GM18951 (cell line): Measurements from ENCODE around the gene TGFBR2.

Experiments used
- POLR2A ChIP-seq: IDR thresholded peaks from 4 replicates; pipeline ENCODE4 v1.6.1; 2011; ENCODE audit warnings: mild to moderate bottlenecking; ENCODE audit not compliant: insufficient read length, insufficient read depth; ENCODE audit errors: extremely low read depth
- in situ Hi-C: fragments of 300-500 bp; cut with MboI; formaldehyde crosslinking; loops from one replicate; pipeline ENCODE4 v1.12.0; 2022; ENCODE audit warnings: low sequenced_read_pairs, mixed read lengths, inconsistent platforms; ENCODE audit not compliant: unreplicated experiment

Gene TGFBR2

DNA sequence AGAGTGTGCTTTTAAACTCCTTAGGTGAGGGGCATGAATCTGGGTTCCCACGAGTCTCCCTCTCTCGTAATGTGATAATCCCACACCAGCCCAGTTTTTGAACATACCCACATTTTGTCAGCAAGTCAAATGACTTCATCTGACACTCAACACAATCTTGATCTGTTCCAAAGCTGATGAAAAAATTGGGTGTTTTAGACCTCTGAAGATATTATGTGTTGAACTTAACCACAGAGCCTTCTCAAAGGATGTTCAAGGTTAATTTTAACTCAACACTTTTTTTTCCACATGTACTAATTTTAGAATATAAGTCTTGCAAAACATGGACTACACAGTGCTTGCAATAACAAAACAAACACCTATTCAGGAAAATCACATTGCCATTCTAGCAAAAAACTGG is 123.1 kb downstream of the TGFBR2 start:
- TF ChIP-seq POLR2A, result no peak
- in situ Hi-C loops, result no loop called here

DNA sequence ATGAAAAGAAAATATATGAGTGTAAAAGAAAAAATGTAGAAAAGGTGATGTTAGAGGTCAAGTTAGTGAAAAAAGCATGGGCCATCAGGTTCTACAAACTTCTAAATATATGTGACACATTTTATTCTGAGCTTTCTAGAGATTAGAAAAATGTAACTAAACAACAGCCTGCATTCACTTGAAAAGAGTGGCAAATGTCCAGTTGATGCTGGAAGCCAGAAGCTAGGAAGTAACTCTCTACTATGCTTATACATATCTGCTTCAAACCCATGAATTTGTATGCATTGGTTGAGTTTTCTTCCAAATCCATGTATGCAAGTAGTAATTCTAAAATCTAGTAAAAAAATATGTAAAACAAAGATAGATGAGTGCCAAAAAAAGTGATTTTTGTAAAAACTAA is 123.5 kb downstream of the TGFBR2 start:
- no peak for TF ChIP-seq POLR2A
- in situ Hi-C loops, result no loop called here

DNA sequence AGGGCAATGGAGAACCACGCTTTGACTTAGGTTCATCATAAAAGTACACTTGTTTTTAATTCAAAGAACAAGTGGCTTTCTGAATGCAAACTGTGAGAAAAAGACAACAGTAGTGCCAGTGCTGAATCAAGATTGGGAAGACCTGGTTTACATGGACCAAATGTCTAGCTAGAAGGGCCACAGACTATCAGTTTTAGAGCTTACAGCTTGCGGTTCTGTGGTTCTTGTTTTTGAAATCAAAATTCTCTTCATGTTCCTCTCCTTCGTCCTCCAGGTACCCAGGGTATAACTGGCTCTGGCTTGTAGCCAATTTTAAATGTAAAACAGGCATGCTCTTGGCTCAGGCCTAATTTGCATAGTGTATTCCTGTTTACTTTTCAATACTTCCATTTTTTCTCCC is 124.6 kb downstream of the TGFBR2 start:
- TF ChIP-seq POLR2A, result no peak
- in situ Hi-C loops, result no loop called here

DNA sequence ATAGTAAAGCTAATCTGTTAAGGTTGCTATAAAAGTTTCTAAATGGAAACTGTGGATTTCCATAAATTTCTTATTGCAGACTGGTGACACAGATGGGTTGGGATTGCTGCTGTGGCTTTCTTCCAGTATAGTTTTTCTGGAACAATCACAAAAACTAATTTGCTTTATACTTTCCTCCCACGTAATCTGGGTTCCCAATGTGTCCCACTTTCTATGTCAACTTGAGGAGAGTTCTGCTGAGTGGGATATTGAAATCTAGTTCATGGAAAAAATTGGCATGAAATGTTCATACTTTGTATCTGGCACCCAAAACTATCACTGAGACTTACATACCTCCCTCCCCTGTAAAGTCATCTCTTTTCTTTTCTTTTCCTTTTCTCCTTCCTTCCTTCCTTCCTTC is 126.8 kb downstream of the TGFBR2 start:
- TF ChIP-seq POLR2A, result no peak
- in situ Hi-C loops, result no loop called here

DNA sequence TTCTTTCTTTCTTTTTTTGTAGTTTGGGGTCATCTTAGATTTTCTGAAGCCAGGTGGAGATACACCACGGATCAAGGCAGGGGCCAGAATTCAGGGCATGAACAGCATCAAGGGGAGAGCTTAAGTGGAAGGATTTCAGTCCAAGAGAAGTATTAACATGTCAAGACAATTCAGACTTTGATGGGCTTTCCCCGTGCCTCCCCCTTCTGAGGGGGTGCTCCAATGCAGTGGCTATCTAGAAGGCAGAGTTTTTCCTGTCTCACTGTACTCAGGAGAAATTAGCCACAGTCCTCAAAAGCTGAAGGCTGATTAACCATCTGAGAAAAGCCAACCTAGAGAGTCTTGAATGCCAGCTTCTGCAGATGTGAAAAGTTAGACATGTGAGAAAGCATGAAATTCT is 127.3 kb downstream of the TGFBR2 start:
- in situ Hi-C loops, result no loop called here
- no peak for TF ChIP-seq POLR2A

DNA sequence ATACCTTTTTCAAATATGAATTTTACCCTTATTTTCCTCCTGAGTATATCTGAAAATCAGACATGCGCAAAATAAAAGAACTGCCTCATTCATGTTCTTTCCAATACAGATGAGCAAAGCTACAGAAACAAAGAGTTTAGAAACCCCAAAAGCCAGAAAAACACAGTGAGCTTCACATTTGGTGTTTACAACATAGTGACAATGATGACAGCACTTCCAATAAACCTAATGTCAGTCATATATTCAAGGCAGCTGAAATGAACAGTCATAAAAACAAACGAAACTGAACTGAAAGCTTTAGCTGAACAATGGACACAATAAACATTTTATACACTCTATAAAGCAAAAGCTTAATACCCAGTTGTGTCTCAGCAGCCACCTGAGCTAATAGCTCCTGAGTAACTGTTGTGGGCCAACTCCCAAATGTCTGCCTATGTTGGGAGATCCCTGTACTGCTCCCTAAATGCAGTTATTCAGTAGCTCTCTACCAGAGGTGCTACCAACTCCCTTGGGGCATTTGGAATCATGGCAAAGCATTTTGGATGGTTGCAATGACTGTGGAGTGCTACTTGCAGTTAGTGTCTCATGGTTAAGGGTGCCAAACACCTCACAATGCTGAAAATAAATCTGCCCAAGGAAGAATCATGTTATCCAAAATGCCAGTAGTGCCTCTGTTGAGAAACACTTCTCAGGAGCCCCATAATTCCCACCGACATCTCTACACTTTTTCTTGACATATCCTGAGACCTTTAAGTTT is 131.5 kb downstream of the TGFBR2 start:
- in situ Hi-C loops, result no loop called here
- TF ChIP-seq POLR2A, result no peak

DNA sequence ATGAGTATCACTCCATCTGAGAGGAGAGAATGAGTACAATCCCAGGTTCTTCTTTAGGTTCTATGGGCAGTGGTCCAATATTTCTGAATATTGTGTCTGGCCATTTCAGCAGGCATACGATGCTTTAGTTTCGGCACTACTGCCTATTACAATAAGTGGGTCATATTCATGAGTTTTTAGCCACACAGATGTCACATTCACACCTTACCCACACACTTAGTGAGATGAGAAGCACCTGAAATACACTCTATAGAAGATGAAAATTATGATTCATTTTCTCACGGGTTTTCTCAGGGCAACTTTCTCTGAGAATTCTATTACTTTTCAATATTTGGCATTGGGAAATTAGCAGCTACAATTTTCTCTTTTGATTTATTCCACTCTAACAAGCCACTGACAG is 132.2 kb downstream of the TGFBR2 start:
- in situ Hi-C loops, result no loop called here
- no peak for TF ChIP-seq POLR2A

DNA sequence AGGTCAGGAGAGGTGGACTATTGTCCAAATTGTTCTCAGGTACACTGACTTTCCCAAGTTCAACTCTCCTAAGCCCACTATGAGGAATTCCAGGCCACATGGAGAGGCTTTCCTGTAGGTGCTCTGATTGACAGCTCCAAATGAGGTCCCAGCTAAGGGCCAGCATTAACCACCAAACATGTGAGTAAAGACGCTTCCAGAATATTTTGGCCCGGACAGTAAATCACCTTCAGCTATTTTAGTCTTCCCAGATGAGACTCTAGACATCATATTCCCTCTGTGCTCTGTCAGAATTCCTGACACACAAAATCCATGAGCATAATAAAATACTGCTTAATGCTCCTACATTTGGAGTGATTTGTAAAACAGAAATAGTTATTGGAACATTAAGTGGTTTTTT is 135.5 kb downstream of the TGFBR2 start:
- no peak for TF ChIP-seq POLR2A
- in situ Hi-C loops, result no loop called here

DNA sequence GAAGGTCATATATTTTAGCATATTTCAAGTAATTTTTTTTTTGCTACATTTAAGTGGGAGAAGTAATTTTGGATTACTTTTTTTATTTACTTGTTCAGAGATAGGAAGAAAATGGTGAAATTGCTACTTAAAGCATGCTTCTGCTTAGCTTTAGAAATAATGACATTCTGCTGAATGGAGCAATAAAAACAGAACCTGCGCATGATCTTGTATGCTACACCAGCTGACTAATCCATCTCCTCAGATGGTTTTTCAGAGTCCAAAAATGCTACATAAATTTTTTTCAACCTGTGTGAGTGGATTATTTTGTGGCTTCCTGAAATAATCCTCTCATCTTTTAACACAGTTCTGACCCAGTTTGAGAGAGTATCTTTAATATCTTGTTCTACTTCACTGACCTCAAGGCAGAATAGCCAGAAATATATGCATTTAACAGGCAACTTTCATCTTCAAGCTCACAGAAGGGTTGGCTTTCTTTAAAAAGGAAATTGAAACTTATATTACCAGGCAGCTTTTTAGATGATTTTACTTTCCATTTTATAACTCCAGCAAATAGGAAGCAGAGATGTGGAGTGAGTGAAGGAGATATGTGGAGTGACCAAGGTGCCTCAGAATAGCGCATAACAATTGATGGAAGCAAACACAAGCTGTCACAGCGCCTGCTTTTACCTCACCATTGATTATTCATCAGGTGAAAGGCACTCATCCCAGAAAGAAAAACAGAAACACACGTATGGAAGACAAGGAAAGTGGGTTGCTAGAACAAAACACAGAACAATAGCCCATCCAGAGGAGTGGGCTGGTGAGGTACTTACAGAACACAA is 136.6 kb downstream of the TGFBR2 start:
- in situ Hi-C loops, result no loop called here
- TF ChIP-seq POLR2A, result no peak
